SJCRH30 (cell line): ENCODE data around the gene RGMB. TPM values are rescaled to one million over a fixed set of nuclear protein-coding genes. Genes with fewer than 3 reads are reported as not detected.

Source experiments
- DNase-seq, 2 experiments: peaks; one replicate each; pipeline ENCODE4 v3.0.0-alpha.2; 2015 to 2020
- H3K27ac ChIP-seq: fragments of 250-450 bp; sonication (Bioruptor Pico); 2 replicates; pipeline ENCODE4 v1.5.1; 2020; ENCODE audit warnings: mild to moderate bottlenecking, moderate library complexity
- H3K27me3 ChIP-seq: fragments of 250-450 bp; sonication (Bioruptor Pico); 2 replicates; pipeline ENCODE4 v1.5.1; 2020; ENCODE audit warnings: mild to moderate bottlenecking, moderate library complexity
- H3K36me3 ChIP-seq: fragments of 250-450 bp; sonication (Bioruptor Pico); 2 replicates; pipeline ENCODE4 v1.5.1; 2020; ENCODE audit warnings: mild to moderate bottlenecking, moderate library complexity
- H3K4me1 ChIP-seq: fragments of 250-450 bp; sonication (Bioruptor Pico); 2 replicates; pipeline ENCODE4 v1.5.1; 2020; ENCODE audit warnings: mild to moderate bottlenecking, moderate library complexity
- H3K4me3 ChIP-seq: fragments of 250-450 bp; sonication (Bioruptor Pico); 2 replicates; pipeline ENCODE4 v1.5.1; 2020; ENCODE audit warnings: mild to moderate bottlenecking, moderate library complexity
- H3K9me3 ChIP-seq: fragments of 250-450 bp; sonication (Bioruptor Pico); replicated peaks from 2 replicates; pipeline ENCODE4 v1.5.1; 2020; ENCODE audit warnings: mild to moderate bottlenecking, moderate library complexity
- total RNA-seq: library from RNA; depleted of rRNA; stranded (reverse); fragments of >200 nt; shearing (Covaris generic); gene quantifications from 2 replicates; pipeline ENCODE4 v1.2.3, GENCODE V29; 2014

RGMB gene
- total RNA-seq, 1 experiment from 2014 or later = 46.9 TPM

- no peaks in the 10 kb centered on the region for H3K4me1 ChIP-seq
- H3K4me3 ChIP-seq = no peak overlapping the region
- H3K27ac ChIP-seq = no peak overlapping the region
- no peaks in the 10 kb centered on the region for H3K27me3 ChIP-seq
- 0 out of 2 replicates have a peak, but pooled peaks cover 4% of the 10 kb centered on the region for H3K36me3 ChIP-seq
- no peak for DNase-seq
- peaks cover 13% of the 10 kb centered on the region for H3K9me3 ChIP-seq
Measured at GRCh38 chr5:98807806-98808205, 34.3 kb downstream of the RGMB start.

GRCh38 chr5:98810206-98810605 lies 36.7 kb downstream of the RGMB start:
- Histone ChIP-seq H3K27me3 (no peaks in the 10 kb centered on the region), H3K27ac (no peak overlapping the region), H3K4me3 (no peak overlapping the region), H3K36me3 (0 out of 2 replicates have a peak, but pooled peaks cover 4% of the 10 kb centered on the region), H3K9me3 (peaks cover 13% of the 10 kb centered on the region), H3K4me1 (no peaks in the 10 kb centered on the region)
- no peak for DNase-seq

GRCh38 chr5:98813755-98814154 lies 40.3 kb downstream of the RGMB start:
- no peaks in the 10 kb centered on the region for H3K4me1 ChIP-seq
- no peak overlapping the region for H3K27ac ChIP-seq
- H3K9me3 ChIP-seq = no peaks in the 10 kb centered on the region
- DNase-seq = no peak
- H3K36me3 ChIP-seq = no peaks in the 10 kb centered on the region
- H3K27me3 ChIP-seq = no peaks in the 10 kb centered on the region
- H3K4me3 ChIP-seq = no peak overlapping the region

- DNase-seq = peak; percentile 56 to 77
- Histone ChIP-seq H3K4me1 (no peaks in the 10 kb centered on the region), H3K36me3 (no peaks in the 10 kb centered on the region), H3K27ac (no peak overlapping the region), H3K9me3 (0 out of 2 replicates have a peak, but pooled peaks cover 5% of the 10 kb centered on the region), H3K27me3 (no peaks in the 10 kb centered on the region), H3K4me3 (no peak overlapping the region)
Measured at GRCh38 chr5:98816582-98817222, 43.2 kb downstream of the RGMB start.

- no peak for DNase-seq
- no peak overlapping the region for H3K27ac ChIP-seq
- no peaks in the 10 kb centered on the region for H3K27me3 ChIP-seq
- H3K4me3 ChIP-seq = no peak overlapping the region
- H3K9me3 ChIP-seq = no peaks in the 10 kb centered on the region
- no peaks in the 10 kb centered on the region for H3K4me1 ChIP-seq
- no peaks in the 10 kb centered on the region for H3K36me3 ChIP-seq
Measured at GRCh38 chr5:98825582-98826375, 52.3 kb downstream of the RGMB start.

- H3K4me3 ChIP-seq = no peak overlapping the region
- H3K9me3 ChIP-seq = no peaks in the 10 kb centered on the region
- H3K36me3 ChIP-seq = no peaks in the 10 kb centered on the region
- H3K27ac ChIP-seq = no peak overlapping the region
- no peaks in the 10 kb centered on the region for H3K27me3 ChIP-seq
- no peaks in the 10 kb centered on the region for H3K4me1 ChIP-seq
- peak; percentile 19 to 76 for DNase-seq
Measured at GRCh38 chr5:98827161-98827560, 53.7 kb downstream of the RGMB start.

- DNase-seq = no peak
- H3K27me3 ChIP-seq = no peaks in the 10 kb centered on the region
- no peak overlapping the region for H3K27ac ChIP-seq
- H3K36me3 ChIP-seq = no peaks in the 10 kb centered on the region
- no peaks in the 10 kb centered on the region for H3K4me1 ChIP-seq
- no peaks in the 10 kb centered on the region for H3K9me3 ChIP-seq
- H3K4me3 ChIP-seq = no peak overlapping the region
Measured at GRCh38 chr5:98827588-98828284, 54.3 kb downstream of the RGMB start.

- Histone ChIP-seq H3K9me3 (no peaks in the 10 kb centered on the region), H3K4me3 (no peak overlapping the region), H3K27me3 (no peaks in the 10 kb centered on the region), H3K27ac (no peak overlapping the region), H3K36me3 (no peaks in the 10 kb centered on the region), H3K4me1 (no peaks in the 10 kb centered on the region)
- DNase-seq = no peak
Measured at GRCh38 chr5:98836175-98836574, 62.7 kb downstream of the RGMB start.

- DNase-seq = no peak
- Histone ChIP-seq H3K27me3 (no peaks in the 10 kb centered on the region), H3K27ac (no peak overlapping the region), H3K4me1 (no peaks in the 10 kb centered on the region), H3K4me3 (no peak overlapping the region), H3K9me3 (peaks cover 8% of the 10 kb centered on the region), H3K36me3 (no peaks in the 10 kb centered on the region)
Measured at GRCh38 chr5:98839469-98840383, 66.3 kb downstream of the RGMB start.

- Histone ChIP-seq H3K4me3 (no peak overlapping the region), H3K4me1 (no peaks in the 10 kb centered on the region), H3K9me3 (peaks cover 8% of the 10 kb centered on the region), H3K27ac (no peak overlapping the region), H3K36me3 (no peaks in the 10 kb centered on the region), H3K27me3 (no peaks in the 10 kb centered on the region)
- DNase-seq = no peak
Measured at GRCh38 chr5:98840946-98841345, 67.5 kb downstream of the RGMB start.

- DNase-seq = no peak
- Histone ChIP-seq H3K36me3 (no peaks in the 10 kb centered on the region), H3K4me1 (no peaks in the 10 kb centered on the region), H3K27ac (no peak overlapping the region), H3K27me3 (no peaks in the 10 kb centered on the region), H3K9me3 (peaks cover 8% of the 10 kb centered on the region), H3K4me3 (no peak overlapping the region)
Measured at GRCh38 chr5:98843481-98843880, 70.0 kb downstream of the RGMB start.

GRCh38 chr5:98844865-98845264 lies 71.4 kb downstream of the RGMB start:
- no peaks in the 10 kb centered on the region for H3K4me1 ChIP-seq
- peaks cover 8% of the 10 kb centered on the region for H3K9me3 ChIP-seq
- no peak overlapping the region for H3K4me3 ChIP-seq
- no peaks in the 10 kb centered on the region for H3K36me3 ChIP-seq
- H3K27ac ChIP-seq = no peak overlapping the region
- H3K27me3 ChIP-seq = no peaks in the 10 kb centered on the region
- no peak for DNase-seq

- H3K27ac ChIP-seq = no peak overlapping the region
- no peak overlapping the region for H3K4me3 ChIP-seq
Measured at GRCh38 chr5:98845878-98846277, 72.4 kb downstream of the RGMB start.

More at GRCh38 chr5:98845878-98846277, 72.4 kb downstream of the RGMB start:
- no peak for DNase-seq
- Histone ChIP-seq H3K27me3 (no peaks in the 10 kb centered on the region), H3K9me3 (peaks cover 8% of the 10 kb centered on the region), H3K4me1 (no peaks in the 10 kb centered on the region), H3K36me3 (no peaks in the 10 kb centered on the region)
